NCI-H1105 (cell line): ENCODE data around the gene SLC26A2.
A peak's percentile ranks its signal among the peaks of the same experiment; 100 is the strongest.

Source experiments
- DNase-seq: peaks from one replicate; lab custom pipeline; 2025; lab: John Stamatoyannopoulos, UW

The SLC26A2 gene

DNA sequence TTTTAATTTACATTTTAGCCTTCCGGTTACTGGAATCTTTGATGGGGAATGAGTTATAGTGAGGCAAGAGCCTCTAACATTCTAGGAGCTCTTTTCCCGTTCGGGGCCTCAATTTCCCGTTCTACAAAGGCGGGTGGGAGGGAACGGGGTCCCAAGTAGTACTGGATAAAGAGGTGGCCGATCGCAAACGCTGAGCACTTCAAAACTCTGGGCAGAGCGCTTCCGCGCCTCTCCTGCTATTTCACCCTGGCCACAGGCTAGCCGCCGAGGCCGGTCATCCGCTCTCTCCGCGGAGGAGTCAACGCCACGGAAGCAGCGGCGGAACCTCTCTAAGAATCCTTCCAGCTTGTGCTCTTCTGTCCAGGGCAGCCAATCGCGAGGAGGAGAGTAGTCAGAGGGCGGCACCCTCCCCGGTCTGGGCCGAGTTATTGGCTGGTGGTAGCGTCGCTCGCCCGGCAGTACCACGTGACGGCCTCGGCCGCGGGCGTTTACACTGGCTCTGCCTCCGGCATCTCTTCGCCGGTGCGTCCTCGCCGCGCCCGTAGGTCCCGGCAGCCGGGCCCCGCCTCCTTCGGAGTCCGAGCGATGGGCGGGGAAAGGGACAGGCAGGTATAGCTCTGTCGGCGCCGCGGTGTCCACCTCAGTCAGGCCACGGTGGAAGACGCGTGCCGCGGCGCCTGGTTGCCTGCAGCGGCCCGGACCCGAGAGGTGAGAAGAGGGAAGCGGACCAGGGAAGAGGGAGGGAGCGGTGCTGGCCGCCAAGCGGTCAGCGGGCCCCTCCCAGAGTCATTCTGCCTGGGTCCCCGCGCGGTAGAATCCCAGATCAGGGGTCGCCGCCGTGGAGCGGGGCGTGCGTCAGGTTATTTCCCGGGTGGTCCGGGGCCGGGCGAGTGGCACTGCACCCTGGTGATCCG is at the start of gene SLC26A2:
Gene SLC26A2 (plus strand): TSS at position 487 of the 914 bp plus-strand sequence. CDS start 16,895 bp downstream, outside the sequence.
- peak; percentile 80 for DNase-seq

DNA sequence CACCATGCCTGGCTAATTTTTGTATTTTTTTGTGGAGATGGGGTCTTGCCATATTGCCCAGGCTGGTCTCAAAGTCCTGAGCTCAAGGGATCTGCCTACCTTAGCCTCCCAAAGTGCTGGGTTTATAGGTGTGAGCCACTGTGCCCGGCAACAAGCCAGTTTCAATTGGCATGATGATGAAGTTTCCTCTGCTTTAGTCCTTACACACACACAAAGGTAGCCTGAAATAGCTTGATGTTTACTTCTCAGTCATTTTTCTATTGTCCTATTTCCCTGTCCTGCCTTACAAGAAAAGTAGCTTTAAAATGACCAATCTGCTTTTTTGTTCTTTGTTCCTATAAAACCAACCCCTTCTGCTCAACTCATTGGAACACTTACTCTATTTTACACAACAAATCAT is 49.5 kb upstream of the SLC26A2 start:
- DNase-seq: no peak

DNA sequence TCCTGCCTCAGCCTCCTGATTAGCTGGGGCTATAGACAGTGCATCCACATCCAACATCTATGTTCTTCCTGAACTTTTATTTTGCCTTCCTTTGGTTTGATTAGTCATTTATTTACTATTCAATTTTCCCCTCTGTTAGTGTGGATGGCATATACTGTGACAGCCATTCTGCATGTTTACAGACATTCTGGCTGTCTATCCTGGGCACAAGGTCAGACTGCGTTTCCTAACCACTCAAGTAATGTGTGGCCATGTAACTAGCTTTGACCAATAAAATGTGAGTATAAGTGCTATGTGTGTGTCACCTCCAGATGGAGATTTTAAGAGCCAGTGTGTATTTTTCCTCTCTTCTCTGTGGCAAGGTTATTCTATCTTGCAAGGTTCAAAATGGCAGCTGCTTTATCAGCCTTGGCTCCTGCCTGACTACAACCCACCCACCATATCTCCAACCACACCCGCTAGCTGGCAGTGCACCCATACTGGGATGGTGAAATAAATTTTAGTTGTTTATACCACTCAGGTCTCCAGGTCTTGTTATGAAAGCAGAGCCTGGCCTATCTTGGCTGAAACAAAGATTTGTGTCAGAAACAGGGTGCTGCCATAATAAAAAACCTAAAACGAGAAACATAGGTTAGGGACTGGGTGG is 48.2 kb upstream of the SLC26A2 start:
- DNase-seq: no peak

DNA sequence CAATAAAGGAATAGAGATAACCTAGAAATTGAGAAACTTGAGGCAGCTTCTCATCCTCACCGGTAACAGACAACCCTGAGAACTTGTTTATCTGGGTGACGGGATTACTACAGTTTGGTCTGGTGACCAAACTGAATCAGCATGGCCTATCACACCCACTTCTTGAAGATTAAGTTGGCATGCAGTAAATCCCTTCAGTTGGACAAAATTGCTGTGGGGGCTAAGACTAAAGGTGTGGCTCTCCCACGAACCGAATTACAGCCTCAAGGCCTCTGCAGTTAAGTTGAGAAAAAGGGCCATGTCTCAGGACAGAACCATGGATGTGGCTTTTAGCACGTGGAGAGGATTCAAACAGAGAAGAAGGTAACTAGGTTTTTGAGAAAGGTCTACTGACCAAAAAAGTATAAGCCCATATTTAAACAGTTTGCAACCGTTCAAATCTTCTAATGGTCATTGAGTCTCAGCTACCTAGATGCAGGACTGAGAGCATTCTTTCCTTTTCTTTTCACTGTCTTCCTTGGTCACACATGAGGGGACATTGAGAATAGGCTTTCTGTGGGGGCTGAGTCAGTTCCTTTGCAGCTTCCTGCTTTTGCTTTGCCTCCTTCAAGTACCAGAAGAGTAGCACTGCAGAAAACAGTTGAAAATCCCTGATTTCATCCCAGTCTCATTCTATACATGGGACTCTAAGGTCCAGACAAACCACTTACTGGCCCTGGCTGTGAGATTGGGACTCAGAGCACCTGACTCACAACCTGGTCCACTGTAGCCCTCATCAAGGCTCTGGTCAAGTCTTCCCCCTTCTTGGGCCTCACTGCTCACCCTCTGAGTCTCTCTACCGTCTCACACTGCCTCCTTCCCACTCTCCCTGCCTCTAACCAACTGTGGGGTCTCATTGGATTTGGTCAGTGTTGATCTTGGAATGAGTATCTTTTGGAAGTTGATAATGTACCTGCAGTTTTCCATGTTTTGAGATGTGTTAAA is 46.8 kb upstream of the SLC26A2 start:
- DNase-seq: no peak

DNA sequence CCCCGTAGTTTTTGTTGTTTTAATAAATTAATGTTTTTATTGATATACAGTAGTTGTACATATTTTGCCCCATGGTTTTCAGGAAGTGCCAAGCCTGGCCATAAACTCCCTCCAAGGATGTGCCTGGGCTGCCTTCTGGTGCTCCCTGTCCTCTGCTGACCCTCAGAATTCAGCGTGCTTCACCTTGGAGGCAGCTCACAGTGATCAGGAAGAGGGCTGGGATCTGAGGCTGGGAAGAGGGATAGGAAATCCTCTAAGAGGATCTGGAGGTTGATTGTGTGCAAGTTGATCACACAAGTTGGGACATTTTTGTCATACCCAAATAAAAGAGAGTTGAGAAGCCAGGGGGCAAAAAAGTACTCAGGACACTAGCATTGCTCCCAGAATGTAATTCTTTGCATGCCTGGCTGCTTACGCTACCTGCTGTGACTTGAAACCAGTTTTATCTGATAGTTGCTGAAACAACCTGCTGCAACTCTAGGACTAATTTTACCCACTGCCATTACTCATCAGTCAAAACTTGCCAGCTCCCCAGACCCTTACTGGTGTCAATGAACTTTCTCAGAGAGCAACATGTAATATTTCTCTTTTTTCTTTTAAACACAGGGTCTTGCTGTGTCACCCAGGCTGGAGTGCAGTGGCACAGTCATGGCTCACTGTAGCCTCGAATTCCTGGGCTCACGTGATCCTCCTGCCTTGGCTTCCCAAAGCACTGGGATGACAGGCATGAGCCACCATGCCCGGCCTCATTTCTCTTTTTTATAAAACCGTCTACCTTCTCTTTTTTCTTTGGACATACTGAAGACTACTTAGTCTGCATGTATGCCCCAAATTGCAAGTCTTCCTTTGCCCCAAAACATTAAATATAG is 44.9 kb upstream of the SLC26A2 start:
- DNase-seq: no peak

DNA sequence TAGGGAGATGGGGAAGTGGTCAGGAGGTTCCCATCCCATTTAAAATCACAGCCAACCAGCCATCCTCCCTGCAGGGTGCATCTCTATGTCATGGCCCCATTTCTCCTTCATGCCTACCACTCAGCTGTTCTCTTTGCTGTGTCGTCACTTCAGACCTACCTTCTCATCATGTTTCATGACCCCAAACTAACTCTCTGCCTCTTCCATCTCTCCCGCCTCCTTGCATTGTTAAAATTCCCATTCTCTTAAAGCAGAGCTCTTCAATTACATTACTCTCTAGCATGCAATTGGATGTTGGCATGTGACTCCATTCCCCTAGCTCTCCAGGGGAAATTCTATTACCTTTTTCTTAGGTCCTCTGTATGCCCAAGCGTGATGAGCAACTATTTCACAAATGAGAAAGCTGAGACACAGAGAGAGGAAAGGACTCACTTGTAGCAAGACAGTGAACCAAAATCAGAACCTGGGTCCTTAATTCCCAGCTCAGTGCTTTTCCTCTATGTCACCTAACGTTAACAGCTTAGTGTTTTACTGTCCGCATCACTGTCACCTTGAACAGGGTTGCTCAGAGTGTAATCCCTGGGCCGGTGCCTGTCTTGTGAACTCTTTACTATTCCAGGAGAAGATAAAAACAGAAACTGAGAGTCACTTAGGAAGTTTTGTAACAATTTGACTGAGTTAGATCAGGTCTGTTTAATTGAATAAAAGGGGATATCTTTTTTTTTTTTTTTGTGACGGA is 44.1 kb upstream of the SLC26A2 start:
- DNase-seq: no peak

DNA sequence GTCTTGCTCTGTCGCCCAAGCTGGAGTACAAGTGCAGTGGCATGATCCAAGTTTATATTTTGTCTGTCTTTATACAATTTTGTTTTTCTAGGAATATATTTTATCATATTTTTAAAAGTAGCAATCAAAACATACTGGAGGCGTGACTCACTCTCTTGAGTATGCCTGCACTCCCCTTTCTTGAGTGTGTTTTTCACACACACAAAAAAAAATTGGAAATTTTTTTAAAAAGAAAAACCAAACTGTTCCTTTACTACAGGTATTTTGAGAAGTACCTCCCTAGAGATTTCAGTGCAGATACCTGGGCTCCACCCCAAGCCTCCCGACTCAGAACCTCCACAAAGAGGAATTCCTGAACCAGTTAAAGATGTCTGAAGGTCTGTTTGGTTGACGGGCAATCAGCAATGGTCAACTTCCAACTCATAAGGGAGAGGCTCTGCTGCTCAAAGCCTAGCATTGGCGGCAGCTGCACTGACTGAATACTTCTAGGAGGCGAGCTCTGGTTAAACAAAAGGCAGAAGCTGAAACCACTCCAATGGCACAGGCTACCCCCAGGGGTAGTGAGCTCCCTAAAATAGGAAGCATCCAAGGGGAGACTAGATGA is 43.4 kb upstream of the SLC26A2 start:
- DNase-seq: no peak

DNA sequence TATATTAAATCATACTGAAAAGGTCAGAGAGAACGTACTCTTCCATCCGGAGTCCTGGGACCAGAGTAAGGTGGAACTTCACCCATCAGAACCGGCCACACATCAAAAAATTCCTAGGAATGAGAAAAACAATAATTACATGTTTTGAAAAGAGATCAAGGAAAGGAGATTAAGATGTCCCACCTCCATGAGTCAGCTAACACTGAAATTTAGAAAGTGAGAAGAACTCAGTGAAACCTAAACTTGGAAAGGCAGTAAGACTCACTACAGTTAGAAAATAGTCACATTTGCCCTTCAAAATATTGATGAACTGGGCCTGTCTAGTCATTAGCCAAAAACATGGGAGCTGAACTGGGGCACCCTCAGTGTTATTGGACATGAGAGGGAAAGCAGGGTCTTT is 39.0 kb upstream of the SLC26A2 start:
- no peak for DNase-seq

DNA sequence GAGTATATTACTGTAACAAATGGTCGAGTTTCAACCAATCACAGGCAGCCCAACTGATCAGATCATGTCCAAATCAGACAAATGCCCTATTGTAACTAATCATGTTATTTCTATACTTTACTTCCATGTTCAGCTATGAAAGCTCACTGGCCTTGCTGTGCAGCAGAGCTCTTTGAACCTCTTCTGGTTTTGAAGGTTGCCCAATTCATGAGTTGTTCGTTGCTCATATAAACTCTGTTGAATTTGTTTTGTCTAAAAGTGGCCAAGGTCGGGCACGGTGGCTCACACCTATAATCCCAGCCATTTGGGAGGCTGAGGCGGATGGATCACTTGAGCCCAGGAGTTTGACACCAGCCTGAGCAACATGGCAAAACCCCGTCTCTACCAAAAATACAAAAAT is 37.6 kb upstream of the SLC26A2 start:
- no peak for DNase-seq

DNA sequence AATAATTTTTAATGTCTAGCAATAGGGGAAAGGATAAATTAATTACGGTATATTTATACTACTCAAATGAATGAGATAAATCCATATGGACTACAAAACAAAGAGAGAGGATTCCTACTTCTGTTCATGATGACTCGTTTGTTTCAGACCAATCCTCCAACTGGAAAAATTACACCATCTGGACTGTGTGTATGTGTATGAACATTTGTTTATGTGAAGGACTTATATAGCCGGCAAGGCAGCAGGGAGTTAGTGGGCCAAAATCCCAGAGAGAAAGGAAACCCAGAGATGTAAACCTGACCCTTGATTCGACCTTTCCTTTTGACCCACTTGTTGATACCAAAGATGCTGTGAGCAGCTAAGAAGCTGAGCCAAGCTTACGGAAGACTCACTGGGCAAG is 36.1 kb upstream of the SLC26A2 start:
- no peak for DNase-seq

DNA sequence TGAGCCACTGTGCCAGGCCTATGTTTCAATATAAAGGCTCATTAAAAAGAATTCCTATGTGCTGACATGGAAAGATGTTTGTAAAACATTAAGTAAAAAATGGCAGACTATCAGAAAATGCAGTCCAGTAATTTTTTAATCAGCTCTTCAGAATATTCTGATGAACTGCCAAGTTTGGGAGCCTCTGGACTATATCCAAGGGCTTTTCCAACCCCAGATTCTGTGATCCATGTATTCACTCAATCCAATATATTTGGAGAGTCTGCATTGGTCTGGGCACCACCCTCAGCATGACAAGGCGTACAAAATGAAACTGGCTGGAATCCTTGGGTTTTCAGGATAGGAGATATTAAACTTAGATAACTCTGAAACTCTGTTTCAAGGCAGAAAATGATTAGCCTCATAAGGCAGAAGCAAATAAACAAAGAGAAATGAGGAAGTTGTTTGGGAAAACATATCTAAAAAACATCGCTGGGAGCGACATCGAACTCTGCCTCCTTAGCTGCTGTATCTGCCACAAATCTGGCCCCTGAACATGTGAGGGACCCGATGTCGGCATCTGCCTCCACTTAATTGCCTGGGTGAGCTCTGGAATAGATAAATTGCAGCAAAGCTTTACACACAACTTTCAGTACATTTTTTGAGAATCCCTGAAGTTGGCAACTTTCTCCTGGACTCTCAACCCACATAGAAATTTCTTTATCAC is 30.4 kb upstream of the SLC26A2 start:
- DNase-seq: no peak

DNA sequence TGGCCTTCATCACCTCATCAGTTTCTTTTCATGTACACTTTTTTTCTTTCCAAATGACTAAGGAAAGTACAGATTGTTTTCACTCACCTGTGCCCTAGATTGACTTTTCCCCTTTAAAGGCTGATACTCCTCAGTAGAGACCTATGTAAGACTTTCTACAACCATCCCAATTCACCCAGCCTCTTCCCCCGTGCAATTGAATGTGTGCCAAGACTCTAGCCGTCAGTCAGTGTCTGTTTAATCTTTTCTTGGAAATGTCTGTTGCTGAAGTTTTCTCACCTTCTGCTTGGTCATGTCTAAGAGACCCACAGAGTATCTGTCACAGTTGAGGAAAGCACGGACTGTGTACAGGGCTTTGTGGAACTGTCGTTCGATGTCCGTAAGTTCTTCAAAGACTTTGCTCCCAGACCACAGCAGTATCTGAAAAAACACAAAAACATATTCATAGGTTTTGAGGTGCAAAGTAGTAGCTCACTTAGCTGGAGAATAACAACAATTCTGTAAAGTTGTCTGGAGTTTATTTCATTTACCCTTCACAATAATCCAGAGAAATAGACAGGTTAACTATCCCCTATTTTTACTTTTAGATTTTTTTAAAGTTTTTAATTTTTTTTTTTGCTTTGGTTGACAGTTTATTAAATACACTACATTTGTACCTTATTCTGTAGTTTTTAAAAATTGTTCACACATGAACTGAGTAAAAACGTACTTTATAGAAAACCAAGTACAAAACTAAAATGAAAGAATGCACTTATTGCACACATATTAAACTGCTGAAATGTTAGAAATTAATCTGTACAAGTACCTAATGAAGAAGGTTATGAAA is 29.6 kb upstream of the SLC26A2 start:
- DNase-seq: no peak

DNA sequence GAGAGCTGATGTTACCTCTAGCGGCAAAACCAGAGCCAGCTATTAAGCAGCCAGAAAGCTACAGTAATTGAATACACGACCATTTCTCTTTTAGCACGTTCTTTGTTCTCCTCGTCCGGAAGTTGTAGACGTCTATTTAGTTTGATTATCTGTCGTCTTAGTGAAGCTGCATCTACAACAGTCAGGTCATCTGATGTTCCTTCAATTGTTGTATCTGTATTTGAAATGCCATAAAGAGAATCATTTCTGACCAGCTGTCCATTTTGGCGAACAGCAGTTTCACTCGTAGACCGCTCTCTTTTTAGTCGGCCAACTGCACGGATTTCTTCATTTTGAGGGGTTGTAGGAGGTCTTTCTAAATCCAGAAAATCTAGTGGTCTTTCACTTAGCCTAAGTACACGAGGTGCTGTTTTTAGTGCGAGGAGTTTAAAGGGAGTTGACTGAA is 28.5 kb upstream of the SLC26A2 start:
- DNase-seq: no peak

DNA sequence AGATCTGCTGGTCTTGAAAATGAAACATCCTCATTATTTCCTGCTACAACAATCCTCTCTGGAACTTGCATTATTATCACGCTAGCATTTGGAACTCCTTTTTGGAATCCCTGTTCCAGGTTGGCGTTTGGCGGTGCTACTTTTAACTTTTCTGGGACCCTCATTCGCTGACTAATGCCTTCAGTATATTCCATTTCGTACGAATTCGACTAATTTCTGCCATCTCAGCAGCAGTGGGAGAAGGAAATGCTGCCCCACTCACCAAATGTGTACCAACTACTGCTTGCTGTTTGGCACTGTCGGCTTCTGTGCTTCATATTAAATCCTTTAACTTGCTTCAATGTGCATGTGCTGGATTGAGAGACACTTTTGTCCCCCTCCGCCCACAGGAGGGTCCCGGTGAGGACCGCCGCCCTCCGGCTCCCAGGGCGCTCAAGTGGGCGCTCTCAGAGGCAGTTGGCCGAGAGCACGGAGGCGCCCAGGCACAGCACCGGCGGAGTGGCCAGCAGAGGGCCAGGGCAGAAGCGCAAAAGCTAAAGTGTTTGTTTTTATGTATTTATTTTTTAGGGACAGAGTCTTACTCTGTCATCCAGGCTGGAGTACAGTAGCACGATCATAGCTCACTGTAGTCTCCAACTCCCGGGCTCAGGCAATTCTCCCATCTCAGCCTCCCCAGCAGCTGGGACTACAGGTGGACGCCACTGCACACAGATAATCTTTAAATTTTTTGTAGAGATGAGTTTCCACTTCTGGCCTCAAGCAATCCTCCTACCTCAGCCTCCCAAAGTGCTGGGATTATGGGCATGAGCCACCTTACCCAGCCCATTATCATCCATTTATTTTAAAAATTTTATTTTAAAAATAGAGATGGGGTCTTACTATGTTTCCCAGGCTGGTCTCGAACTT is 27.9 kb upstream of the SLC26A2 start:
- DNase-seq: no peak

DNA sequence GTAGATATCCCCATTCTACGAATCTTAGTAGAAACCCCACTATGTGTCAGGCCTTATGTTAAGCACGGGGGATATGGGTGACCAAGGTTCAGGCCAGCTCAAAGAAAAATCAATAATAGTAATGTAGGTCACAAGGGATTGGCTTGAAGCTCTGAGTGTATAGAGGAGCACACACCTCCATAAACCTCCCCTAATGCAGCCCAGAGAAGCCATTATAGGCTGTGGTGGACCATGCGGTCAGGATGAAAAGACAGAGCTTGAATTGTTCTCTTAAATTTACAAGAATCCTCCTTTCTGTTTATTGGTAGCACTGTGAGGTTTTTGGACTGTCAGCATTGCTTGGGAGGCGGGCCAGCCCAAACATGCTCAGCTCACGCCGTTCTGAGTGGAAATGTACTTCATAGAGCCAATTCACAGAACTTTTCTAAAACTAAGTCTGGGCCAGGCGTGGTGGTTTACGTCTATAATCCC is 25.1 kb upstream of the SLC26A2 start:
- DNase-seq: no peak

DNA sequence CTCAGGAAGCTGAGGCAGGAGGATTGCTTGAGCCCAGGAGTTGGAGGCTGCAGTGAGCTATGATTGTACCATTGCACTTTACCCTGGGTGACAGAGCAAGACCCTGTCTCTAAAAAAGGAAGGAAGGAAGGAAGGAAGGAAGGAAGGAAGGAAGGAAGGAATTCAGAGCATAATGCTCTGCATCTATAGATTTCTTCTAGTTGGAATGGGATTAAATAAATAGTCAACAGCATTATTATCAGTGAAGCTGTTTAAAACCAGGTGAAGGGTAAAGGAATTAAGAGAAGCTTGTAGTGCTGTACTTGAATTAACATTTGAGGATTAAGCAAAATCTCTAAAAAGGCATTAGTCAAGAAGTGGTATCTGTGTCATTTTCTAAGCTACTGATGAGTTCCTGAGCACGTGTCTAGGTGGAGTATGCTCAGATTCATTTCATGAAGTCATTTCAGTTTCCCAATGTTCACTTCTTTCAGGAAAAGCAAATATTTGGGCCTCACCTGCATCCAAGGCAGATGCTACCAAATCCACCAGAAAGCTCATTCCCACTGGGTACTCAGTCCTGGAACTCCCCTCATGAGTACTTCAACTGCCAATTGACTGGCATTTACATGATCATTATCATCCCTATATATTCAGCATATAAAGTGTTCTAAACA is 24.4 kb upstream of the SLC26A2 start:
- DNase-seq: no peak

DNA sequence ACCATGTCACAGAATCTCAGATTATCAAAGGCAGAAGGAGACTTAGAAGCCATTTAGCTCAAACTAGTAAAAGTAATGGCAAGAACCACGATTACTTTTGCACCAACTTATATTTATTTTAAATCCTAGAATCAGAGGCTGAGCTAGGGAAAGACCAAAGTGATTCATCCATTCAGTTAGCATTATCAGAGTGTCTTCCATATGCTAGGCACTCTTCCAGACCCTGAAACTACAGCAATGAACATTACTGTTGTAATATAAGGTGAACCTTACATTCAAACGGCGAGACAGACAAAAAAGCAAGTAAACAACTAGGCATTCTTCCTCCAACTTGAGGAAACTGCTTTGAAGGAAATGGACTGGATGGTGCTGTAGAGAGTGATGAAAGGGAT is 23.9 kb upstream of the SLC26A2 start:
- no peak for DNase-seq
